IMR-90 (cell line): ENCODE data around the gene ATXN1. TPM values are rescaled to one million over a fixed set of nuclear protein-coding genes. Genes with fewer than 3 reads are reported as not detected.

Experiments
- ATAC-seq: fragments of 200-7000 bp; cut with Tn5 transposase; 2 replicates; pipeline ENCODE4 v1.9.1; 2020; ENCODE audit warnings: low read depth, mild to moderate bottlenecking, moderate library complexity
- BruUV-seq: library from RNA; stranded (reverse); fragments of 400-500 nt; replicated peaks from 2 replicates; lab custom pipeline; 2021; lab: Mats Ljungman, UMichigan
- CTCF ChIA-PET: fragments of 300-600 bp; formaldehyde crosslinking; extraction: SDS; loops from one replicate; lab custom pipeline; 2021; ENCODE audit warnings: antibody characterized with exemption; lab: Yijun Ruan, JAX
- POLR2A ChIA-PET: fragments of 300-600 bp; sonication (Branson Sonifier 250); formaldehyde crosslinking; loops from one replicate; lab custom pipeline; 2022; ENCODE audit warnings: antibody characterized with exemption; ENCODE audit not compliant: unreplicated experiment; lab: Charles Lee
- DNase-seq: peaks from one replicate; pipeline ENCODE4 v3.0.0; 2013
- H2AFZ ChIP-seq: replicated peaks from 2 replicates; pipeline ENCODE3; 2013; ENCODE audit warnings: low read length, mild to moderate bottlenecking; ENCODE audit not compliant: poor library complexity
- H2AK5ac ChIP-seq: 2 replicates; pipeline ENCODE4 v1.6.1; 2013; ENCODE audit warnings: low read depth, low read length, inconsistent platforms
- H2AK9ac ChIP-seq: replicated peaks from 2 replicates; pipeline ENCODE3; 2013; ENCODE audit warnings: mild to moderate bottlenecking, low read depth, low read length, moderate library complexity; ENCODE audit not compliant: poor library complexity
- H2BK120ac ChIP-seq: 2 replicates; pipeline ENCODE4 v1.6.1; 2013; ENCODE audit warnings: low read depth, low read length, inconsistent platforms
- H2BK15ac ChIP-seq: 3 replicates; pipeline ENCODE4 v1.6.1; 2013; ENCODE audit warnings: low read depth, low read length, inconsistent platforms
- H2BK20ac ChIP-seq: 2 replicates; pipeline ENCODE4 v1.6.1; 2013; ENCODE audit warnings: low read depth, mild to moderate bottlenecking, inconsistent platforms, low read length, moderate library complexity
- H2BK5ac ChIP-seq: 2 replicates; pipeline ENCODE4 v1.6.1; 2013; ENCODE audit warnings: mild to moderate bottlenecking, low read depth, low read length, inconsistent platforms; ENCODE audit not compliant: poor library complexity, severe bottlenecking
- H3K14ac ChIP-seq: replicated peaks from 2 replicates; pipeline ENCODE4 v1.6.1; 2013; ENCODE audit warnings: low read depth, low read length, inconsistent platforms
- H3K18ac ChIP-seq: 2 replicates; pipeline ENCODE4 v1.6.1; 2013; ENCODE audit warnings: low read depth, low read length, control low read depth
- H3K23ac ChIP-seq: 2 replicates; pipeline ENCODE4 v1.6.1; 2013; ENCODE audit warnings: low read depth, low read length, inconsistent platforms
- H3K27ac ChIP-seq: 2 replicates; pipeline ENCODE4 v1.5.1; 2013; ENCODE audit warnings: mild to moderate bottlenecking, control low read depth, low read length; ENCODE audit not compliant: insufficient read depth
- H3K27me3 ChIP-seq: 2 replicates; pipeline ENCODE4 v1.6.1; 2013; ENCODE audit warnings: low read length; ENCODE audit not compliant: control insufficient read depth, insufficient read depth
- H3K36me3 ChIP-seq: 2 replicates; pipeline ENCODE4 v1.6.1; 2013; ENCODE audit warnings: low read length, mixed read lengths; ENCODE audit not compliant: control insufficient read depth, insufficient read depth
- H3K4ac ChIP-seq: 2 replicates; pipeline ENCODE4 v1.6.1; 2013; ENCODE audit warnings: low read depth, low read length, inconsistent platforms
- H3K4me1 ChIP-seq: 2 replicates; pipeline ENCODE4 v1.6.1; 2013; ENCODE audit warnings: low read length, mixed read lengths; ENCODE audit not compliant: control insufficient read depth, insufficient read depth
- H3K4me2 ChIP-seq: 2 replicates; pipeline ENCODE4 v1.6.1; 2013; ENCODE audit warnings: low read depth, mild to moderate bottlenecking, control low read depth, low read length, moderate library complexity
- H3K4me3 ChIP-seq: 2 replicates; pipeline ENCODE4 v1.5.1; 2013; ENCODE audit warnings: low read depth, mild to moderate bottlenecking, control low read depth, low read length, moderate library complexity; ENCODE audit not compliant: insufficient read depth
- H3K56ac ChIP-seq: 2 replicates; pipeline ENCODE4 v1.6.1; 2013; ENCODE audit warnings: low read length, inconsistent platforms; ENCODE audit not compliant: insufficient read depth; ENCODE audit errors: extremely low read depth
- H3K79me1 ChIP-seq, 2 experiments: 2 replicates each; pipeline ENCODE4 v1.6.1; 2013; ENCODE audit warnings: low read length in 2 of 2, inconsistent platforms in 1 of 2, low read depth in 1 of 2
- H3K9ac ChIP-seq: 2 replicates; pipeline ENCODE4 v1.6.1; 2013; ENCODE audit warnings: low read depth, low read length, control low read depth
- H3K9me1 ChIP-seq: 2 replicates; pipeline ENCODE4 v1.6.1; 2013; ENCODE audit warnings: low read length, inconsistent platforms; ENCODE audit not compliant: insufficient read depth
- H3K9me3 ChIP-seq: 2 replicates; pipeline ENCODE4 v1.6.1; 2013; ENCODE audit warnings: low read length; ENCODE audit not compliant: control insufficient read depth, insufficient read depth
- H4K20me1 ChIP-seq: 2 replicates; pipeline ENCODE4 v1.6.1; 2013; ENCODE audit warnings: low read length, inconsistent platforms; ENCODE audit not compliant: insufficient read depth
- H4K5ac ChIP-seq: 2 replicates; pipeline ENCODE4 v1.6.1; 2013; ENCODE audit warnings: mild to moderate bottlenecking, low read depth, low read length, control low read depth
- H4K8ac ChIP-seq, 2 experiments: 2 replicates each; pipeline ENCODE4 v1.6.1; 2013; ENCODE audit warnings: low read depth in 2 of 2, low read length in 2 of 2, control low read depth in 1 of 2, inconsistent platforms in 1 of 2
- H4K91ac ChIP-seq: 2 replicates; pipeline ENCODE4 v1.6.1; 2013; ENCODE audit warnings: low read depth, low read length, inconsistent platforms; ENCODE audit not compliant: insufficient read depth
- MXI1 ChIP-seq: IDR thresholded peaks from 2 replicates; pipeline ENCODE4 v1.6.1; 2012; ENCODE audit warnings: low read depth, mild to moderate bottlenecking, low read length, moderate library complexity, borderline replicate concordance
- WGBS, 2 experiments: methylation state at CpG; one replicate each; pipeline versions ENCODE4 v1.1.5 to v1.1.7; 2013; ENCODE audit warnings: missing lambda C conversion rate in 2 of 2; ENCODE audit not compliant: insufficient read length in 1 of 2; ENCODE audit errors: extremely low coverage in 2 of 2; 5-methylcytosine and 5-hydroxymethylcytosine counted together
- dilution Hi-C: fragments of 300-500 bp; cut with HindIII; formaldehyde crosslinking; loops from one replicate; pipeline ENCODE4 v1.14.3; 2018; ENCODE audit warnings: low sequenced_read_pairs; ENCODE audit not compliant: unreplicated experiment
- in situ Hi-C: fragments of 300-500 bp; cut with MboI; formaldehyde crosslinking; loops from 3 replicates; pipeline ENCODE4 v1.14.3; 2019; ENCODE audit warnings: low sequenced_read_pairs, inconsistent platforms, mixed read lengths
- intact Hi-C: fragments of 100-400 bp; cut with micrococcal nuclease; formaldehyde crosslinking; loops from 2 replicates; pipeline ENCODE4 v1.10.0; 2022
- polyA plus RNA-seq, 3 experiments: library from polyadenylated mRNA; depleted of rRNA; stranded (reverse); fragments of >200 nt; gene quantifications; 2 replicates each; pipeline ENCODE4 v1.2.3, GENCODE V29; 2012; ENCODE audit warnings: low replicate concordance in 1 of 3
- total RNA-seq: library from RNA; depleted of rRNA; stranded (reverse); fragments of >200 nt; gene quantifications from 2 replicates; pipeline ENCODE4 v1.2.3, GENCODE V29; 2012
- TF ChIP-seq, protein P1 (sequence below): conservative IDR thresholded peaks from 2 replicates; pipeline ENCODE4 v1.5.1; 2012; ENCODE audit warnings: mild to moderate bottlenecking, low read depth, low read length, improper control_type of control experiment

Gene ATXN1
- total and polyA plus RNA-seq, 2 of the 4 experiments (the other 2 are of a cell fraction), result 7.3 to 11.1 TPM

DNA sequence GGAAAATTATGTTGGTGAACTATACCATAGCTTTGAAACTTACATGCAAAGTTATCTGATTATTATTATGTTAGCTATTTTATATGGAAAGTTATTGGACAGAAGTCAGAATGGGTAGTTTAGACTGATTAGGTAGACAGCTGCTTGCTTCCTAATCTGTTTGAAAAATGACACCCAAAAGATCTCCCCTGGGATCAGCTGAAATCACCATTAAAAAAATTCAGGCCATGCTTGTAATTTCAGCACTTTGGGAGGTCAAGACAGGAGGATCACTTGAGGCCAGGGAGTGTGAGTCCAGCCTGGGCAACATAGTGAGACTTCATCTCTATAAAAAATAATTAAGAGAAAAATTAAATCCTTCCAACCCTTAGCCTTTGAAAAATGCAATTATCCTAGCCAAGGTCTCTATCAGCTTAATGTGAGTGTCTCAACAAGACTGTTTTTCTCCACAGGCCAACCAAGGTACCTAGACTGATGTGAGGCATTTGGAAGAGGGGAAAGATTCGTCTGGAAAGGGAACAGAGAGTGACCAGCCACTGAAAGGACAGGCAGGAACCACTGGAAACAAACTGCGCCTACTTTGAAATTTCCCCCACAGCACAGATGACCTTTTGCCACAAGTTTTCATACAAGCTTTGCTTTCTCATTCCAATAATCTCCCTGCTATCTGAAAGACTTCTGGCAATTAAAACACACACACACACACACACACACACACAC, 290.6 kb downstream of the ATXN1 start:
- peak overlapping the region; percentile 64 for H2AFZ ChIP-seq
- no peaks in the 10 kb centered on the region for H3K36me3 ChIP-seq
- H3K4me3 ChIP-seq, result no peak overlapping the region
- peak overlapping the region; percentile 57 for H3K9ac ChIP-seq
- ATAC-seq (no peak), DNase-seq (no peak)
- dilution Hi-C loops (no loop called here), intact Hi-C loops (no loop called here), in situ Hi-C loops (no loop called here)
- H3K9me1 ChIP-seq, result peaks cover 17% of the 10 kb centered on the region
- CTCF ChIA-PET, result no interaction called here
- POLR2A ChIA-PET, result no interaction called here
- no TSS peak for BruUV-seq
- no peak for TF ChIP-seq MXI1
- TF ChIP-seq, protein P1, sequence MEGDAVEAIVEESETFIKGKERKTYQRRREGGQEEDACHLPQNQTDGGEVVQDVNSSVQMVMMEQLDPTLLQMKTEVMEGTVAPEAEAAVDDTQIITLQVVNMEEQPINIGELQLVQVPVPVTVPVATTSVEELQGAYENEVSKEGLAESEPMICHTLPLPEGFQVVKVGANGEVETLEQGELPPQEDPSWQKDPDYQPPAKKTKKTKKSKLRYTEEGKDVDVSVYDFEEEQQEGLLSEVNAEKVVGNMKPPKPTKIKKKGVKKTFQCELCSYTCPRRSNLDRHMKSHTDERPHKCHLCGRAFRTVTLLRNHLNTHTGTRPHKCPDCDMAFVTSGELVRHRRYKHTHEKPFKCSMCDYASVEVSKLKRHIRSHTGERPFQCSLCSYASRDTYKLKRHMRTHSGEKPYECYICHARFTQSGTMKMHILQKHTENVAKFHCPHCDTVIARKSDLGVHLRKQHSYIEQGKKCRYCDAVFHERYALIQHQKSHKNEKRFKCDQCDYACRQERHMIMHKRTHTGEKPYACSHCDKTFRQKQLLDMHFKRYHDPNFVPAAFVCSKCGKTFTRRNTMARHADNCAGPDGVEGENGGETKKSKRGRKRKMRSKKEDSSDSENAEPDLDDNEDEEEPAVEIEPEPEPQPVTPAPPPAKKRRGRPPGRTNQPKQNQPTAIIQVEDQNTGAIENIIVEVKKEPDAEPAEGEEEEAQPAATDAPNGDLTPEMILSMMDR, result no peak
- peak overlapping the region; percentile 93 for H2BK5ac ChIP-seq
- H4K8ac ChIP-seq, result peak overlapping the region; percentile 90 to 96
- H3K4ac ChIP-seq, result peak overlapping the region; percentile 96
- peak overlapping the region; percentile 97 for H2BK20ac ChIP-seq
- H3K18ac ChIP-seq, result peak overlapping the region; percentile 93
- H2AK5ac ChIP-seq, result peak overlapping the region; percentile 97
- no peak overlapping the region for H2AK9ac ChIP-seq
- peak overlapping the region; percentile 92 for H3K23ac ChIP-seq
- H4K5ac ChIP-seq, result peak overlapping the region; percentile 88
- peak overlapping the region; percentile 93 for H3K14ac ChIP-seq
- no peaks in the 10 kb centered on the region for H3K27me3 ChIP-seq
- H4K91ac ChIP-seq, result peak overlapping the region; percentile 96
- WGBS, 2 experiments, result no CpG with 5 or more reads among the region's 2 CpGs
- no peaks in the 10 kb centered on the region for H4K20me1 ChIP-seq
- H3K4me2 ChIP-seq, result 0 out of 2 replicates have a peak overlapping the region, but pooled peaks have one; percentile 1
- H3K79me1 ChIP-seq, result peaks cover 15 to 33% of the 10 kb centered on the region in 2 experiments; a peak in 3 of 4 replicates
- H3K27ac ChIP-seq, result peak overlapping the region; percentile 90; the same call in 1 of the 2 replicates
- H3K9me3 ChIP-seq, result peaks cover 5% of the 10 kb centered on the region
- peak overlapping the region; percentile 63; the same call in 1 of the 2 replicates for H3K56ac ChIP-seq
- peak overlapping the region; percentile 97 for H2BK120ac ChIP-seq
- H2BK15ac ChIP-seq, result peak overlapping the region; percentile 90
- peaks cover 21% of the 10 kb centered on the region for H3K4me1 ChIP-seq
